DND-41 (cell line): Measurements from ENCODE around the gene FAM131C.
A peak's percentile ranks its signal among the peaks of the same experiment; 100 is the strongest.

Experiments used
- ATAC-seq: fragments of 200-7000 bp; cut with Tn5 transposase; 3 replicates; pipeline ENCODE4 v1.9.1; 2021; ENCODE audit warnings: low read depth; ENCODE audit not compliant: insufficient read depth
- DNase-seq: peaks from one replicate; pipeline ENCODE4 v3.0.0-alpha.2; 2020
- H2AFZ ChIP-seq: 2 replicates; pipeline ENCODE4 v1.6.0; 2012; ENCODE audit warnings: low read depth, low read length
- H3K27ac ChIP-seq: 2 replicates; pipeline ENCODE4 v1.5.1; 2012; ENCODE audit warnings: low read length, inconsistent platforms
- H3K27me3 ChIP-seq: fragments of 200-600 bp; sonication (generic); 2 replicates; pipeline ENCODE4 v1.6.0; 2012; ENCODE audit warnings: low read length, mild to moderate bottlenecking, inconsistent platforms; ENCODE audit not compliant: insufficient read depth, poor library complexity
- H3K36me3 ChIP-seq: 2 replicates; pipeline ENCODE4 v1.5.1; 2012; ENCODE audit warnings: low read length, inconsistent platforms; ENCODE audit not compliant: insufficient read depth
- H3K4me1 ChIP-seq: 2 replicates; pipeline ENCODE4 v1.5.1; 2012; ENCODE audit warnings: mild to moderate bottlenecking, low read length; ENCODE audit not compliant: insufficient read depth
- H3K4me2 ChIP-seq: 2 replicates; pipeline ENCODE4 v1.6.0; 2012; ENCODE audit warnings: mild to moderate bottlenecking, moderate library complexity, low read length, inconsistent platforms; ENCODE audit not compliant: insufficient read depth
- H3K4me3 ChIP-seq, 2 experiments: fragments of 200-600 bp in 1 of 2; shearing (Covaris generic) in 1 of 2; 2 replicates each; pipeline ENCODE4 v1.5.1; 2012 to 2016; ENCODE audit warnings: inconsistent platforms in 2 of 2, low read length in 2 of 2, mild to moderate bottlenecking in 2 of 2, low read depth in 1 of 2, moderate library complexity in 1 of 2
- H3K79me2 ChIP-seq: 2 replicates; pipeline ENCODE4 v1.6.0; 2012; ENCODE audit warnings: low read length, inconsistent platforms; ENCODE audit not compliant: insufficient read depth
- H3K9ac ChIP-seq: 2 replicates; pipeline ENCODE4 v1.6.0; 2012; ENCODE audit warnings: low read depth, mild to moderate bottlenecking, inconsistent platforms, low read length, moderate library complexity
- H3K9me3 ChIP-seq: 2 replicates; pipeline ENCODE4 v1.5.1; 2012; ENCODE audit warnings: low read length, moderate library complexity, mild to moderate bottlenecking, inconsistent platforms; ENCODE audit not compliant: insufficient read depth, severe bottlenecking
- H4K20me1 ChIP-seq: 2 replicates; pipeline ENCODE4 v1.6.0; 2012; ENCODE audit warnings: low read length; ENCODE audit not compliant: insufficient read depth
- EZH2 ChIP-seq: IDR thresholded peaks from 3 replicates; pipeline ENCODE4 v1.6.1; 2012; ENCODE audit warnings: borderline replicate concordance, low read depth, mild to moderate bottlenecking, moderate library complexity, low read length, inconsistent platforms; ENCODE audit not compliant: severe bottlenecking
- TF ChIP-seq, protein P1 (sequence below): IDR thresholded peaks from 2 replicates; pipeline ENCODE4 v1.5.1; 2012; ENCODE audit warnings: borderline replicate concordance, low read length, moderate library complexity, mild to moderate bottlenecking; ENCODE audit not compliant: poor library complexity, severe bottlenecking; ENCODE audit errors: extremely low read depth

The FAM131C gene, protein sequence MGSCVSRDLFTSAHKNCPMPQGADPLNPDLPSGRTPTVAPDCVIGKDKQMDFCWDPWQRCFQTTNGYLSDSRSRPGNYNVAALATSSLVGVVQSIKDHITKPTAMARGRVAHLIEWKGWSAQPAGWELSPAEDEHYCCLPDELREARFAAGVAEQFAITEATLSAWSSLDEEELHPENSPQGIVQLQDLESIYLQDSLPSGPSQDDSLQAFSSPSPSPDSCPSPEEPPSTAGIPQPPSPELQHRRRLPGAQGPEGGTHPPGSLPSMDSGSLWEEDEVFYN

DNA sequence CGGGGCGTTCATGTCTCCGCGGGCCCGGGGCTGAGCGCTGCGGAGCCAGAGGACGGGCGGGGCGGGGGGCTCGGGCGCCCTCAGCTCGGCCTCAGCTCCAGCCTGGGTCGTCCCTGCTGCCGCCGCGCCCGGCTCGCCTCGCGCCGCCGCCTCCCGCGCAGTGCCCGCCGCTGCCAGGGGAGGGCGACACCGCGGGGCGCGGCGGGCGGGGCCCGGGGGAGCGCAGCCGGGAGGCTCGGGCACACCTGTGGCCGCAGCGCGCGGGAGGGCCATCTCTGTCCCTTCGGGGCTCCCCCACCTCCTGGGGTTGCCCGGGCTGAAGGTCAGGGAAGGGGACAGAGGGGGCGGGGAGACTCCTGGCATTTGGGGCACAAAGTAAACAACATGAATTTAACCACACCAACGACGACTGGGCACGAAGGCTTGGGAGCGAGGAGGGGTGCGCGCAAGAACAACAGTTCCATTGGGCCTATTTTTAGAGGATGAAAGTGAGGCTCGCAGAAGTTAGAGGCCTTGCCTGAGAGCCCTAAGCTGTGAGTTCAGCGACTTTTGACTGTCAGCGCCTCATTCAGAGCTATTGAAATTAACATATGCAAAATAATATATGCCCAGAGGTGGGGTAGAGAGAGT lies at the start of gene FAM131C:
FAM131C (minus strand) TSS at position 162 of the 630 bp plus-strand sequence. CDS start 209 bp downstream, outside the sequence.
- Histone ChIP-seq H4K20me1 (peaks cover 4% of the 10 kb centered on the region; the same call in 1 of the 2 replicates), H3K27me3 (no peaks in the 10 kb centered on the region), H3K4me2 (no peak within 1 kb of the TSS), H3K9me3 (no peaks in the 10 kb centered on the region), H3K79me2 (no peaks in the 10 kb centered on the region), H3K27ac (no peak within 1 kb of the TSS), H3K36me3 (no peaks in the 10 kb centered on the region), H3K4me3 (no peak within 1 kb of the TSS), H2AFZ (no peak within 1 kb of the TSS), H3K4me1 (no peaks in the 10 kb centered on the region; the same call in 1 of the 2 replicates), H3K9ac (no peak within 1 kb of the TSS)
- TF ChIP-seq EZH2, result no peak
- TF ChIP-seq, protein P1, sequence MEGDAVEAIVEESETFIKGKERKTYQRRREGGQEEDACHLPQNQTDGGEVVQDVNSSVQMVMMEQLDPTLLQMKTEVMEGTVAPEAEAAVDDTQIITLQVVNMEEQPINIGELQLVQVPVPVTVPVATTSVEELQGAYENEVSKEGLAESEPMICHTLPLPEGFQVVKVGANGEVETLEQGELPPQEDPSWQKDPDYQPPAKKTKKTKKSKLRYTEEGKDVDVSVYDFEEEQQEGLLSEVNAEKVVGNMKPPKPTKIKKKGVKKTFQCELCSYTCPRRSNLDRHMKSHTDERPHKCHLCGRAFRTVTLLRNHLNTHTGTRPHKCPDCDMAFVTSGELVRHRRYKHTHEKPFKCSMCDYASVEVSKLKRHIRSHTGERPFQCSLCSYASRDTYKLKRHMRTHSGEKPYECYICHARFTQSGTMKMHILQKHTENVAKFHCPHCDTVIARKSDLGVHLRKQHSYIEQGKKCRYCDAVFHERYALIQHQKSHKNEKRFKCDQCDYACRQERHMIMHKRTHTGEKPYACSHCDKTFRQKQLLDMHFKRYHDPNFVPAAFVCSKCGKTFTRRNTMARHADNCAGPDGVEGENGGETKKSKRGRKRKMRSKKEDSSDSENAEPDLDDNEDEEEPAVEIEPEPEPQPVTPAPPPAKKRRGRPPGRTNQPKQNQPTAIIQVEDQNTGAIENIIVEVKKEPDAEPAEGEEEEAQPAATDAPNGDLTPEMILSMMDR, result no peak
- ATAC-seq, result no peak
- no peak for DNase-seq

DNA sequence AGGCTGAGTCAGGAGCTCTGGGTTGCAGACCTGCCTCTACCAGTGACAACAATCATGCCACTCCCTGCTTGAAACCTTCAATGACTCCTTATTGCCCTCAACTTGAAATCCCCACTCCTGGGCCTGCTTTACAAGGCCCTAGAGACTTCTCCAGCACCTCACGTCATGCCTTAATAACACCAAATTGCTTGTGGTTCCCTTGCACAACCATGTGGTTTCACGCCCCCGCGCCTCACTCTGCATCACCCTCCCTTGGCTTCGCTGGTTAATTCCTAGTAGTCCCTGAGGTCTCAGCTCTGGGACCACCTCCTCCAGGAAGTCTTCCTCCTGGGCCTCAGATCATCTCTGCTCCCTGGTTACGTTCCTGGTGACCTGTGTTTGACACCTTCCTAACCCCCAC lies 49.5 kb upstream of the FAM131C start:
- H3K4me3 ChIP-seq, result no peak overlapping the region
- H3K79me2 ChIP-seq, result no peaks in the 10 kb centered on the region
- no peaks in the 10 kb centered on the region for H3K4me1 ChIP-seq
- H3K36me3 ChIP-seq, result no peaks in the 10 kb centered on the region
- H3K9ac ChIP-seq, result no peak overlapping the region
- H3K9me3 ChIP-seq, result no peaks in the 10 kb centered on the region
- H3K27ac ChIP-seq, result no peak overlapping the region
- no peak overlapping the region for H3K4me2 ChIP-seq
- H2AFZ ChIP-seq, result no peak overlapping the region
- H3K27me3 ChIP-seq, result no peaks in the 10 kb centered on the region
- ATAC-seq (peak; percentile 44; the same call in 1 of the 3 replicates), DNase-seq (peak; percentile 17)
- TF ChIP-seq, protein P1, result no peak
- no peak for TF ChIP-seq EZH2
- H4K20me1 ChIP-seq, result no peaks in the 10 kb centered on the region; the same call in 1 of the 2 replicates

DNA sequence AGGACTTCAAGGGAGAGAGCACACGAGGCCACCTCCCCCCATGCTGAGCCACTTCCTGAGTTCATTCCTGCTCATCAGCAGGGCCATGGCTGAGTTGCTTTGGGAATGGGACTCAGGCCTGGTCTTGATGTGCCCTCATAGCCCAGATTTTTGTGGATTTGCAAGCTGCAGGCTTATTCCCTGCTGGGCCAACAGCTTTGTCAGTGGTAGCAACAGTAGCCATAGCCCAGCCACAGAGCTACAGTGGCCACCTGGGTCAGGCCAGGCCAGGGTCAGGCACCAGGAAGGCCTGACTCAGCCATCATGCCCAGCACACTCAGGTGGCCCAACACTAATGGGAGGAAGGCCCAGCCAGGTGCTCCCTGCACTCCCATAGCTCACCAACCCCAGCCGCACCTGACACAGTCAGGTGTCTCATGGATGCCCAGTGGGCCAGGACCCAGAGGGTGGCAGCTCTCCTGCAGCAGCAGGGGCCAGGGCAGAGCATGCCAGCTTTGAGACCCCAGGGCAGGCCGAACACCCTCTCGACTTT lies 49.0 kb upstream of the FAM131C start:
- no peaks in the 10 kb centered on the region for H3K4me1 ChIP-seq
- DNase-seq (no peak), ATAC-seq (no peak)
- H3K27ac ChIP-seq, result no peak overlapping the region
- no peaks in the 10 kb centered on the region for H3K9me3 ChIP-seq
- no peaks in the 10 kb centered on the region for H3K79me2 ChIP-seq
- no peak overlapping the region for H3K9ac ChIP-seq
- H3K4me3 ChIP-seq, result no peak overlapping the region
- no peaks in the 10 kb centered on the region for H3K27me3 ChIP-seq
- no peaks in the 10 kb centered on the region for H3K36me3 ChIP-seq
- H3K4me2 ChIP-seq, result no peak overlapping the region
- H4K20me1 ChIP-seq, result no peaks in the 10 kb centered on the region; the same call in 1 of the 2 replicates
- no peak overlapping the region for H2AFZ ChIP-seq
- TF ChIP-seq, protein P1, result no peak
- no peak for TF ChIP-seq EZH2
